Fibroblast of lung (primary cell): ENCODE measurements around the gene KCNK5.

Experiments used
- CTCF ChIP-seq, 2 donors: IDR thresholded peaks in 1 of 2; conservative IDR thresholded peaks in 1 of 2; 1 replicate in 1 of 2; 2 replicates in 1 of 2; pipeline ENCODE4 v1.5.1; 2011 to 2012; ENCODE audit warnings: low read length in 2 of 2, control low read depth in 1 of 2, inconsistent platforms in 1 of 2, low read depth in 1 of 2, mild to moderate bottlenecking in 1 of 2
- EZH2 ChIP-seq: IDR thresholded peaks from 2 replicates; pipeline ENCODE4 v1.5.1; 2012; ENCODE audit warnings: low read length, control low read depth, mild to moderate bottlenecking; ENCODE audit errors: missing control alignments

DNA sequence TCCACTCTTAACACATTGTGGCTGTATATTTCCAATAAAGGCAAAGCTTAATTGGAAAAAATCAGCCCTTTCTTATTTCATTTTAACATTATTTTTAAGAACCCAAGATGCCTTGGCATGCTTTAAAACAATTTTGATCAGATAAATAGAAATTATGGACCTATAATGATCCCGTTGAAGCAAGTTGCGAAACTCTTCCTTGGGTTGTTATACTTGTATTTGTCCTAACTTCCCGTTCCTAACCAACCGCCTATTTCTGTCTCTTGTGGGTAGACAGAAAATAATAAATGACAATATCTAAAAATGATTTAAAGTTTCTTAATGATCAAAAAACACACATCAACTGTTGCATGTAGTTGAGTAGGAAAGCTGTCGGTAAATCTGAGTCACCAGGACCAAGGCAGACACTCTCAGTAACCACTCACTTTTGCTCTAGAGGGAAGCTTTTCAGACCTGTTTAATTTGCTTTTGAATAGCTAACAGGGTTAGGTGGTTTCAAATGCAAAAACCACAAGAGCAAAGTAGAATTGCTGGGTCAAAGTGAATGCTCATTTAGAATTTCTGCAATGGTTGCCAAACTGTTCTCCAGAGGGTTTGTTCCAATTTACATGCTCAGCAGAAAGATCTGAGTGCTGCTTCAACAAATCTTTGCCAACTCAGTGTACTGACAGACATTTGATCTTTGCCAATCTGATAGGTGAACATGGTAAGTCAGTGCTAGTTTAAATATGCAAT is 34.2 kb upstream of the KCNK5 start:
- TF ChIP-seq CTCF (conservative IDR thresholded peaks at IDR 0.05 in 1 of 2, IDR thresholded peaks at IDR 0.05 in 1 of 2; ENCODE audit: low read depth in 1 of 2, low read length in 2 of 2) (no peak), EZH2 (no peak)
